ENCODE data around the gene SLC22A8.
"Not testable (repeated sequence)": the region's sequence is repeated elsewhere in the genome, so short reads cannot be mapped to it uniquely, and the experiment has no call there.

SLC22A8 gene

DNA sequence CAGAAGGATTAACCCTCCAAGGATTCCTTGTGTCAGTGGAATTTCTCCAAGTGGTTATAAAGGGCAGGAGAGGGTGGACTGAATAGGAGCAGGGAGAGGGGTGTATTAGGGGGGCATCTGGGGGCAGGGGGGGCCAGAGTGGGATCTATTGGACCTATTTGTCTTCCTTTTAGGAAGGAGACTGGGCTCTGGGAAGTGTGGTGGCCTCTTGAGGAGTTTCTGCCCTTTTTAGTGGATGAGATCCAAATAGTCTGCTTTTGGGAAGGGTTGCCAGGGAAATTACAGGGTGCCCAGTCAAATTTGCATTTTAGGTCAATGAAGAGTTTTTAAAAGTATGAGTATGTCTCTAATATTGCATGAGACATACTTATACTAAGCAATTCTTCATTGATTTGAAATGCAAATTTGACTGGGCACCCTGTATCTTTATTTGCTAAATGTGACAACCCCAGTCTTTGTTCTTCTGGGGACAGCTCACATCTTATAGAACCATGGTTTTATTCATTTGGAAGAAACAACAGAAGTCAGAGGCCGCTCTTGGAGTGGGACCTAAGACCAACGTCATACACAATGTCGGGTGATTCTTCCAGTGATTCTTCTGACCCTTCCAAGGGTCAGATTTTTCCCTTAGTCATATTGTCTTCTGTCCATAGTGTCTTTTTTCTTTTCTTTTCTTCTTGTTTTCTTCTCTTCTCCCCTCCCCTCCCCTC is 30.4 kb downstream of the SLC22A8 start:
- DNase-seq: no peak

DNA sequence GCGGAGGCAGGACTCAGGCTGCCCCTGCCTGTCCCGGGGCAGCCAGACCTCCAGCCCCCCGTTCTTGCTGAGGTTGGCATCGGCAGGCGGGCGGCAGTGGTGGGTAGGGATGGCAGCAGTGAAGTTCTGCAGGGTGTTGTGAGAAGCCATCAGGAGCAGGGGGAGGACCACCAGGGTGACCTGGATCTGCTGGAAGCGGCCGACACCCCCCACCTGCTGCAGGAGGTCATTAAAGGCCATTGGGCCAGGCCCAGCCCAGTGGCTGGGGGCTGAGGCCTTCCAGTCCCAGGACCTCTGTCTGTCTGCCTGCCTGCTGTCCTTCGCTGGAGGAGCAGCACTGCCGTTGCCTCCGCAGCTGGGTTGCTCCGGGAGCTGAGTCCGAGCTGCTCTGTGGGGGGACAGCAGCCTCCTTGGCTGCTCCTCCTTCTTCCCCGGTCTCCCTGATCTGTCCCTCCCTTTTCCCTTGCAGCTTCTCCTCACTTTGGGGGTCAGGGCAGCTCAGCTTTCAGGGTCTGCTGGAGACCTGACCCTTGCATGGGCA is 31.1 kb downstream of the SLC22A8 start, which contains the start of gene SLC22A6:
SLC22A6 (minus strand) TSS at position 517 of the 541 bp plus-strand sequence; CDS start at position 240, 277 bp downstream.
- DNase-seq: no peak

DNA sequence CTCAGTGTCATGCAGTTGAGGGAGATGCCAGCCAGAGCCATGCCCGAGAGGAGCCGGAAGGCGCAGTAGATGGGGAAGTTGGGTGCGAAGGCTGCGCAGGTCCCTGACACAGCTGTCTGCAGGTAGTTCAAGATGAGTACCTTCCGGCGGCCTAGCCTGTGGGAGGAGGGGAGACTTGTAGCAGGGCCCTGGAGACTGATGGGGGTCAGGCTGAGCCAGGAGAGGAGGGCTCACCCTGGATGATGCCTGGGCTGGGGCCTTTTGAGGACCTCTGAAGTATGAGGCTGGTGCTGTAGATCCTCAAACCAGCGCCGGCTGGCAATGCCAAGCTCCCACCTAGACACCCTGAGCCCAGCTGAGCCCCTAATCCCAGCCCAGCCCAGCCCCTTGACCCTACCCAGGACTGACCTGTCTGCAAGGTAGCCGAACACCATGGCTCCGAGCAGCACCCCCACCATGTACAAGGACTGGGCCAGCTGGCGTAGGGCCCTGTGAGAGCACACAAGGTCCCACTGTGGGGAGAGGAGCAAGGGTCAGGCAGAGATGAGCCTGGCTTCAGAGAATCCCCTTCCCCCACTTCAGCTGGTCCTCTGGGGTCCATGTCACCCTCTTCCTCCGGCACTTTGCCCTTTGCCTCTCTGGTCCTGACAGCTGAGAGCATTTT is 32.0 kb downstream of the SLC22A8 start:
- no peak for DNase-seq

DNA sequence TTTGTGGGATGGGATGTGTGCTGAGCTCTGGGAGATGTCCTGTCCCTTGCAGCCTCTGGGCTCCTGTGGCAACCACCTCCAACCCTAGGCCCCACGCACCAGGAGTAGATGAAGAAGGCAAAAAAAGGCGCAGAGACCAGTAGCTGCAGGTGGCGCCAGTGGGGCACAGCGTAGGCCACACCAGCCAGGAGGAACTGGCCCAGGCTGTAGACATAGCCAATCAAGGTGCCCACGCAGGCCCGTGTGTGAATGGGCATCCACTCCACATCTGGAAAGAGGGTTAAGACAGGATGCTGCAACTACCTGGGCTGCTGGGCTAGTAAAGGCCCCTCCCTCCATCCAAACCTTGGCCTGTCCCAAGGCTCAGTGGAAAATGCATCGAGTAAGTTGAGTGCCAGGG is 33.9 kb downstream of the SLC22A8 start:
- DNase-seq: no peak

DNA sequence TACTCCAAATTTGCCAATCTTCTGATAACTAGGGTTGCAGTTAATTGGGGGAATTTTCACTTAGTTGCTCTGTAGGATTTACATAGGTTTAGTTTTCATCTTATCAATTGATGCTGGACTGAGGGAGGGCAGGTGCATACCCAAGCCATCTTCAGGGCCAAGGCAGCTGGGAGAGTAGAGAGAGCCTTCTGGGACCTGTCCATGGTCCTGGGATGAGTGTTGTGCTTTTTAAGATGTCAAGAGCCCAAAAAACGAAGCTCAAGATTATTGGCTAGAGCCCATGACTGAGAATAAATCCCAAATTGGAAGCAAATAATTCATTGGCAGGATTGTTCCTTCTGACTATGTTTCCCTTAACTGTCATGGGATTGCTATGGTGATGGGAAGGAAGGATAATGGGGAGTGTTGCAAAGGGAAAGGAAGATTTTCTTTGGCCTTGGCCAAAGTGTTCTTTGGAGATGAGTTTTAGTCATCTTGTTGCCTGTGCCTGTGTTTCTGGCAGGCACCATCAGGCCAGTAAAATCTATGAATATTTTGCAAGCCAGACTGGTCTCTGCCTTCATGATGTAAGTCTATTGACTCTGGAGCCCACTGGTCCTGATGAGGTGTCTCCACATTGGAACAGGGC is 35.4 kb downstream of the SLC22A8 start:
- DNase-seq: no peak

DNA sequence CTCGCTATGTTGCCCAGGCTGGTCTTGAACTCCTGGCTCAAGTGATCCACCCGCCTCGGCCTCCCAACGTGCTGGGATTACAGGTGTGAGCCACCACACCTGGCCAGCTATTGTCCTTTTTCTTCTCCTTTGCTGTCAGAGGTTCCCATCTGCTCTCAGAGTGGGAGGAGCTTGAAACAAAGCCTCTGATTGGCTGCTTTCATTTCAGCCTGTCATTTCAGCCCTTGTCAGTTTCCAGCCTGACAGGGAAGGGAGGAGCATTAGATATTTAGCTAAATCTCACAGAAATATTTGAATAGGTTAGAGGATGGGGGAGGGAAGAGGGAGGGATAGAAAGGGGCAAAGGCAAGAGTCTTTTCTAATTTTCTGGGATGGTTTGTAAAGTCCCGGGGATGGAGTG is 39.5 kb downstream of the SLC22A8 start:
- DNase-seq: no peak

DNA sequence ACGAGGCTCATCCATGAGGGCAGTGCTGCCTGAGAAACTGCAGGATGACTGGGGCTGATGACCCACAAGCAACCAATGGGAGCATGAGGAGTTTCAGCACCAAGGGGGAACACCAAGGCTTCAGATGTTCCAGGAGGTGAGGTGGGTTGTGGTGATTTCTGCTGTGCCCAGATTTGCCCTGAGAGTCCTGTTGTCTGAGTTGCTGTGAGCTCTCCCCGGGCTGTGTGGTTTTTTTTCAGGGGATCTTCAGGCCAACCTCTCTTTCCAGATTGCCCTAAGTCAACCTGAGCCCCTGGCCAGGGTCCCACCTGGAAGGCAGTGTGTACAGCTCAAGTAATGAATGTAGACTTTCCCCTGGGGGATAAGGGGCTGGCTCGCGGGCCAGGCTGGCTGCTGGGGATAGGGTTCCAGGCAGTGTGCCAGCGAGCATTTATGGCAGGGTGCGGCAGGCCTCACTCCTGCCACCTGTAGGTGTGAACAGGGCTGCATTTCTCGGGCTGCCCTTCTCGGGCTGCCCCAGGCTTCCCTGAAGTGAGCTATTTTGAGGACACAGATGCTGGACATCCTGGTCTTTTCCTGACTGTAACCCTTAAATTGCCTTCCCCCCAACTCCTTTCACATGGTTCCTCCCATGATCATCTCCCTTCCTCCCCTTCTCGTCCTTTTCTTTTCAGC is 40.7 kb downstream of the SLC22A8 start:
- no peak for DNase-seq

DNA sequence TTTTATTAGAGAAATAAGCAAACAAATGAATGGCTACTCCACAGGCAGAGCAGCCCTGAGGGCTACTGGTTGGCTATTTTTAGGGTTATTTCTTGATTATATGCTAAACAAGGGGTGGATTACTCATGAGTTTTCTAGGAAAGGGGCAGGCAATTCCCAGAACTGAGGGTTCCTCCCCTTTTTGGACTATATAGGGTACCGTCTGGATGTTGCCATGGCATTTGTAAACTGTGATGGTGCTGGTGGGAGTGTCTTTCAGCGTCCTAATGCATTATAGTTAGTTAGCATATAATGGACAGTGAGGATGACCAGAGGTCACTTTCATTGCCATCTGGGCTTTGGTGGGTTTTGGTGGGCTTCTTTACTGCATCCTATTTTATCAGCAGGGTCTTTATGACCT is 50.1 kb downstream of the SLC22A8 start:
- DNase-seq: no peak

DNA sequence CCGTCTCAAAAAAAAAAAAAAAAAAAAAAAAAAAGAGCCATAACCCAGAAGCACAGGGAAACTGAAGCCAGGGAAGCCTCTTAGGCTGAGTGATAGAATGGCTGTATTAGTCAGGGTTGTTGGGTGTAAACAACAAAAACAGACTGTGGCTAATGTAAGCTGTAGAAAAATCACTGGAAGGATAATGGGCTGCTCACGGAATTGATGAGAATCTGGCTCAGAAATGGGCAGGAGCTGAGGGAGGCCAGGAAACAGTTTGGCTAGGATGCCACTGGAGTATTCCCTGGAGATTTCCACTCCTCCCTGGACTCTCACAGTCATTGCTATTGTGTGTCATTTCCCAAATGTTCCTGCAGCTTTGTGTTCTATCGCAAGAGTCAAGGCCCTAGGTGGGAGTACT is 53.2 kb downstream of the SLC22A8 start:
- DNase-seq: no peak

DNA sequence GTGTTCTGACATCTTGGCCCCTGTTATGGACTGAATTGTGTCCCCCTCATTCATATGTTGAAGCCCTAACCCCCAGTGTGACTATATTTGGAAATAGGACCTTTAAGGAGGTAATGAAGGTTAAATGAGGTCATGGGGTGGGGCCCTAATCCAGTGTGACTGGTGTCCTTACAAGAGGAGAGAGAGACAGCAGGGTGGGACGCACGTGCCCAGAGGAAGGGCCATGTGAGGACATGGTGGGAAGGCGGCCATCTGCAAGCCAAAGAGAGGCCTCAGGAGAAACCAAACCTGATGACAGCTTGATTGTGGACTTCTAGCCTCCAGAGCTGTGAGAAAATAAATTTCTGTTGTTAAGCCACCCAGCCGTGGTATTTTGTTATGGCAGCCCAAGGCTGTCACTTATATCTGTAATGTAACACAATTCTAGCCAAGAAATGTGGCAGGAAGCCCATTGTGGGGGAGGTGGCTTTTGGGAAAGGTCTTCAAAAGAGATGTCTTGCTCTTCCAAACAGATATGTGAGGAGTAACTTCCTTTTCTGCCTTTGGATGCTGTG is 54.5 kb downstream of the SLC22A8 start:
- DNase-seq: no peak

DNA sequence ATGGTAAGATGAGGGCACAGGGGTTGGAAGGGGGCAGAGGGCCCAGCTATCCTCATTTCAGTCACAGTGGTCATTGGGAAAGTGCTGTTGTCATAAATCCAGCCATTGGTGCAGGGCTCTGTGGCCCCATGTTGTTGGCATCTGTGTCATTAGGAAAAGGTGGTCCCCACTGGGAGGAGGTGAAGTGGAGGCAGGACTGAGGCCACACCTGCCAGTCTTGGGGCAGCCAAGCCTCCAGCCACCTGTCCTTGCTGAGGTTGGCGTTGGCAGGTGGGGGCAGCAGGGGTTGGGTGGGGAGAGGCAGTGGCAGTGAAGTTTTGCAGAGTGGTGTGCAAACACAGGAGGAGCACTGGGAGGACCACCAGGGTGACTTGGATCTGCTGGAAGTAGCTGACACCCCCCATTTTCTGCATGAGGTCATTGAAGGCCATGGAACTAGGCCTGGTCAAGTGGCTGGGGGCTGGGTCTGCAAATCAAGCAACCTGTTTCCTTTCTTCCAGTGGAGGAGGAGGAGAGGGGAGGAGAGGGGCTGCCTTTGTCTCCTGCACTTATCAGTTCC is 56.1 kb downstream of the SLC22A8 start:
- DNase-seq: no peak

DNA sequence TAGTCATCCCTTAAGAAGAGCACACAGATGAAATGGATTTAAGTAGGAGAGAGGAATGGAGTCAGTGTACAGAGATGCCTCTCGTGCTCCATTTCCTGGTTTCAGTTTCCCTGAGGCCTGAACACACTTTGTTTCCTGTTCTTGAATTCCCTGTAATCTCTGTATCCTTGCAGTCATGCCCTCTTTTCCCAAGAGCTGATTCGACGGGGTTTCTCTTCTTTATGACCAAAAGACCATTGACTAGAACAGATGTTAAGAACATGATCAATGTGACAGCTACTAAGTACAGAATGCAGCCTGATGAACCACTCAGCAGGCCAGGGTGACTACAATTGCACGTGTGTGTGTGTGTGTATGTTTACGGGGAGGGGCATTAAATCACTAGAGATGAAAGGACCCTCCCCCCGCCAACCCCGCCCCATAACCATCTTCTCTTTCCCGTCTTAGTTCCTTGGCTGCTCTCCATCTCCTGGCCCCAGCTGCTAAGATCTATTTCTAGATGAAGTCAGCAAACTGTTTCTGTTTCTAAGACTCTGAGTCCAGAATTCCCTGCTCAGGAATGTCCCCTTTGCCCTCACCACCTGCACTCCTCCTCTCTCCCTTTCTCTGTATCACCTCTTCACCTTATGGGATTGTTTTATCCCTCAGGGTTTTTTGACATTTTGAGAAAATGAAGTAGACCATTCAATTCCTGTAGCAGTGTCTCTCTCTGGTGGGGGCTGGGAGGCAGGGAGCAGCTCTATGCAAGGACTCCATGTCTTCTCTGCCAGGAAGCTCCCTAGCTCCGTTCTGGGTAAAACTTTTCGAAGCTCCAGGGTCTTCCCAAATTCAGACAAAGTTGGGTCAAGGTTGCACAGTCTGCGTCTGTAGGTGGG is 56.9 kb downstream of the SLC22A8 start:
- DNase-seq: no peak

DNA sequence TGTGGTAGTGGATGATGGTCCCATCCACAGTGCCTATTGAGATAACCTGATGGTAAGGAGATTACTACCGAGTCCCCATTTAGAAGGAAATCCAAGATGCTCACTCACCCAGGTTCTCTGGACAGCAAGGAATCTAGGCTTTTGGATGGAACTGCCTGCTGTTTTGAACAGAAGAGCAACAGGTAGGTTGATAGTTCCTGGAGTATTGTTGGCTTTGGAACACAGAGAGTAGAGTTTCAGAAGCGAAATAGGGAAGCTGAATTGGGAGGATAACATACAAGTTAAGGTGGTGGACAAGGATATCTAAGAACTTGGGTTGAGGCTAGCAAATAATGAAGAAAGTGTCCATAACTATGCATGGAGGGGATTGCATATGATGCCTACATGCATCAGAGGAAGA is 58.5 kb downstream of the SLC22A8 start:
- no peak for DNase-seq

DNA sequence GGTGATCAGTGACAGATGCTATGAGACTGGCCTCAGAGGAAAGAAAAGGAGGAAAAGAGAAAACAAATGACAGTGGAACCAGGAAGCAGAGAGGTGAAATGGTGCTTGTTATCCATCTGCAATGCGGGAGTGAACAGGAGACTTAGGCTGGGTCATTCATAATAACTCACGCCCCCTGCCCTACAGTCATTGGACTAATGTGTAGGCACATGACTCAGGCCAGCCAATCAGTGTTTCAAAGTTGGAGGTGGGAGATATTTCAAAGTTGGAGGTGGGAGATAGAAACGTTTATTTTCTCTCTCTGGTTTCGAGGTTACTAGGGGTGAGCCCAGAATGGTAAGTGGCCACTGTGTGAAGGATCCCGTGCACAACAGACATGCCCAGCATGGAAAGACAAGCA is 61.2 kb downstream of the SLC22A8 start:
- DNase-seq: no peak

DNA sequence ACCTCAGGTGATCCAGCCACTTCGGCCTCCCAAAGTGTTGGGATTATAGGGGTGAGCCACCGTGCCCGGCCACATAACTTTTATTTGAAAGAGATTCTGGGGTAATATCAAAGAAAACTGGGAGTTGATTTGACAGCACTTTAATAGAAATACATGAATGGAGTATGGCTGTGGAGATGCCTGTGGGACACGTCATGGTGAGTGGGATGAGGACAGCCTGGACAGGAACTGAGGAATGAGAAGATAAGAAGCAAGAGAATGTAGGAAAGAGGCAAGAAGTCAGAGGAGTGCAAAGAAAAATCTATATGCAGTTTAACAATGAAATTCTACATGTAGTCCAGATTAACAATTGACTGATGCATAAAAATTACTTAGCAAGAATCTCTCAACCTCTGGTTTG is 61.8 kb downstream of the SLC22A8 start:
- DNase-seq: no peak

DNA sequence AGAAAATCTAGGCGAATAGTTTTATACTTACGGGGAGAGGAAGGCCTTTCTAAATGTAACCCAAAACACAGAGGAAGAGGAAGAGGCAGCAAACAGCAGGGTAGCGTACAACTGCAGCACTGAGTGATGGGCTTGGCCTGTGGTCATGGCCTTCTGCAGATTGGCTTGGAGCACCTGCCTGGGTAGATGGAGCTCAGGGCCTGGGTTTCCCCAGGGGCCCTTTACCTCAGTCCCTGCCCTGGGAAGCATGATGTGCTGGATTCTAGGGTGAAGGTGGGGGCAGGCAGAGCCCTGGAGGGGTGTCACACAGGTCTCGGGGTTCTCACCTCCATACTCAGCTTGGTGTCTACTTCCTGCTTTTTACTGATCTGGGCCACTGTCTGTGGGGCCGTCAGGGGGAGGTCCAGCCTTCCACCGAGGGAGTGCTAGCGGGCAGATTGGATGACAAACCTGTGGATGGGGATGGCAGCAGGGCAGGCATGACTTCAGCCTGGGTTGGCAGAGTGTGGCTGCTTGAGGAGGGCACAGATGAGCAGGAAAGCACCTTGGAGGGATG is 66.8 kb downstream of the SLC22A8 start:
- DNase-seq: no peak

DNA sequence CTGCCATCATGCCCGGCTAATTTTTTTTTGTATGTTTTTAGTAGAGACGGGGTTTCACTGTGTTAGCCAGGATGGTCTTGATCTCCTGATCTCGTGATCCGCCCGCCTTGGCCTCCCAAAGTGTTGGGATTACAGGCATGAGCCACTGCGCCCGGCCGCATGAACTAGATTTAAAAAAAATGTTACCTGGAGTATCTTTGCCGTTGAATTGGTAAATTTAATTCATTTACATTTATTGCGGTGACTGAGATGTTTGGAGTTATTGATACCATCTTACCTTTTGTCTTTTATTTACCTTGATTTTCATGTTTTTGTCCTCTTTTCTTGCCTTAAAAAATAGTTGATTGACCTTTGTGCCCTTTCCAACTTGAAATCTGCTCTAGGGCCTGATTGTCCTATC is 70.1 kb downstream of the SLC22A8 start:
- DNase-seq: not testable (repeated sequence)

Measured in NCI-H510A (cell line).